ENCODE results near the gene CDC14A.
A peak's percentile ranks its signal among the peaks of the same experiment; 100 is the strongest.

CDC14A gene

GRCh38 chr1:100532645-100533044, 180.3 kb downstream of the CDC14A start:
- DNase-seq (ENCODE audit: extremely low read depth, low read depth), result no peak
- no peak for TF ChIP-seq CTCF (IDR thresholded peaks at IDR 0.05; ENCODE audit: low read depth, low read length, missing control alignments)
- H3K4me3 ChIP-seq (replicated peaks; ENCODE audit: low read depth, low read length), result no peak overlapping the region

GRCh38 chr1:100535264-100535663, 183.0 kb downstream of the CDC14A start:
- no peak for DNase-seq (ENCODE audit: extremely low read depth, low read depth)
- no peak overlapping the region for H3K4me3 ChIP-seq (replicated peaks; ENCODE audit: low read depth, low read length)
- TF ChIP-seq CTCF (IDR thresholded peaks at IDR 0.05; ENCODE audit: low read depth, low read length, missing control alignments), result no peak

- no peak for TF ChIP-seq CTCF (IDR thresholded peaks at IDR 0.05; ENCODE audit: low read depth, low read length, missing control alignments)
- no peak for DNase-seq (ENCODE audit: extremely low read depth, low read depth)
These were observed 183.7 kb downstream of the CDC14A start for GRCh38 chr1:100536031-100536430.

GRCh38 chr1:100538913-100539835, 186.9 kb downstream of the CDC14A start:
- TF ChIP-seq CTCF (IDR thresholded peaks at IDR 0.05; ENCODE audit: low read depth, low read length, missing control alignments), result peak; percentile 13
- no peak for DNase-seq (ENCODE audit: extremely low read depth, low read depth)
- H3K4me3 ChIP-seq (replicated peaks; ENCODE audit: low read depth, low read length), result peak overlapping the region; percentile 22

More at GRCh38 chr1:100536031-100536430, 183.7 kb downstream of the CDC14A start:
- no peak overlapping the region for H3K4me3 ChIP-seq (replicated peaks; ENCODE audit: low read depth, low read length)

GRCh38 chr1:100539836-100540536, 187.7 kb downstream of the CDC14A start:
- peak overlapping the region; percentile 22 for H3K4me3 ChIP-seq (replicated peaks; ENCODE audit: low read depth, low read length)
- no peak for TF ChIP-seq CTCF (IDR thresholded peaks at IDR 0.05; ENCODE audit: low read depth, low read length, missing control alignments)
- no peak for DNase-seq (ENCODE audit: extremely low read depth, low read depth)

- no peak overlapping the region for H3K4me3 ChIP-seq (replicated peaks; ENCODE audit: low read depth, low read length)
- DNase-seq (ENCODE audit: extremely low read depth, low read depth), result no peak
- no peak for TF ChIP-seq CTCF (IDR thresholded peaks at IDR 0.05; ENCODE audit: low read depth, low read length, missing control alignments)
These were observed 190.0 kb downstream of the CDC14A start for GRCh38 chr1:100542285-100542684.

Measured in HFF-Myc (cell line).